ENCODE measurements around the gene LATS2.
"Not testable (repeated sequence)": the region's sequence is repeated elsewhere in the genome, so short reads cannot be mapped to it uniquely, and the experiment has no call there.

LATS2 gene

GRCh38 chr13:20991741-20992520, 69.5 kb downstream of the LATS2 start:
- DNase-seq (ENCODE audit: low spot score) = no peak

DNA sequence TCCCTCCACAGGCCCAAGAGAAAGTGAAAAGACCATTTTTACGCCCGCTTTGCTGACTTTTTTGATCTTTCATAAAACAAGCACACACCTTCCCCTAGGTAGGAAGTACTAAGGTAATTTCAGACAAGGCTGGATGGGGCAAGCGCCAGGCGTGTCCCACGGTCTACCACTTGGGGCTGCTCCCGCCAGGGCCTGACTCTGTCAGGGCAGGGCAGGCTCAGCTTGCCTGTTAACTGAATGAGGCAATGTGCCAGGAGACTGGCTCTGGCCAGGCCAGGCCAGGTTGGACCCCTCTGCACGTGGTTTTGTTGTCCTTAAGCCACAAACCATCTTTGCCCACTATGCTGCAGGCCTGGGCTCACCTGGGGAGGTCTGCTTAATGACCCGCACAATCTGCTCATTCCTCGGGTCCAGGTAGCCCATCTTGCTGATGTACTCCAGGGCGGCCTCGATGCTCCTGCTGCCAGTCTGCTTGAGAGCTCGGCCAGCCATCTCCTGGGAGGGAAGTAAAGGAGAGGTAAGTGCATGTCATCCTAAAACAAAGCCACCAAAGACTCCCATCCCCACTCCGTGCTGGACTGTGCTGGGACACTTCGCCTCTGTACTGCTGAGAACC, 70.4 kb downstream of the LATS2 start:
- no peak for DNase-seq (ENCODE audit: low spot score)

DNA sequence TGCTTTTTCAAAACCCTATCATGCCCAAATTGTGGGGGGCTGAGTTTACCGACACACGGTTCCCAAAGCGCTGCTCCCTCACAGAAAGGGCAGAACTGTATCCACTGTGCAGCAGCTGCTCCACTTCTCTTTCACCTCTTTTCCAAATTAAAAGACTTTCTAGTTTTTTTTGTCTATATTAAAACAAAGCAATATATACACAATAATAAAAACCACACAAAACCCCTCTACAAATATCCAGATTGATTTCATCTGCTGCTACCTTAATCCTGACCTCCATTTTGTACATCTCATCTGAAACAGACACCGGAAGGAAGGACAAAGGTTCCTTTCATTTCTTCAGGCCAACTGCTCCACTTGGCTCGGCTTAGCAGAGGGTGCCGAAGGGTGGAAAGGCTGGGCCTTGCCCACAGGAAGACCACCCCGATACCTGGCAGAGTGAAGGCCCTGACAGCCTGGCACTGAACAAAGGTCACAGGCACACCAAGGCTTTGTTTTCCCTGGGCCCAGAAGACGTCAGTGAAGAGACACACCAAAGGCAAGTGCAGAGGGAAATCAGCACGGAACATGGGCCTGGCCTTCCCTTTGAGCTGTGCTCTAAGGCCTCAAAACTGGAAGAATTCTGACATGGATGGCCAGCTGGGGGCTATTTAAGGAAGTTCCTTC, 71.6 kb downstream of the LATS2 start:
- no peak for DNase-seq (ENCODE audit: low spot score)

DNA sequence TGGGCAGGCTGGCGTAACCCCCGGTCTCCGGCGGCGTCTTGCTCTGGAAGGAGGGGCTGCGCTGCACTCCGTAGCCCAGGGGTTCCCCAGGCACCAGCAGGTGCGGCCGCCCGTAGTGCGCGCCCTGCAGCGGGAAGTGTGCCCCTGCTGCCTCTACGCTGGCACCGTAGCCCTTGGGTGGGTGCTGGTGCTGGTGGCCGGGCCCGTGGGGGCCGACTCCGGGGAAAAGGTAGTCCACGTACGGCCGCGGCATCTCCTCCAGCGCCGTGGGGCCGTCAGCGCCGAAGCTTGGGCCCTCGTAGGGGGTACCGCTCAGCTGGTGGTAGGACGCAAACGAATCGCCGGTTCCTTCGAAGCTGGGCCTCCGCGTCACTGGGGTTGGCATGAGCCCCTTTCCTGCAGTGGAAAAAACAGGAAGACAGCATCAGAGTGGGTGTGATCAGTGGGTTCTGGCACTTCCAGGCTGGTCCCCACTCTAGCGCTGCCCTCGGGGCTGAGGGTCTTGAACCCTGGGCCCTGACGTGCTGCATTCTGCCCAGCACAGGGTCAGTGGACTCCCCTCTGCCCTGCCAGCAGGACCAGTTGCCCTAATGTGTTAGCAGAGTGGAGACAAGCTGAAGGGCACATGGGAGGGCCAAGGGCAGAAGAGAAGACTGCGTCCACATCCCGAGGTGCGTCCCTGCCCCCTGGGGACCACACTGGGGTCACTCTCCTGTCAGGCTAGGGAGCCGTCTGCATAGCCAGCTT, 72.3 kb downstream of the LATS2 start:
- no peak for DNase-seq (ENCODE audit: low spot score)

GRCh38 chr13:20988033-20988908, 73.1 kb downstream of the LATS2 start:
- DNase-seq (ENCODE audit: low spot score) = no peak

DNA sequence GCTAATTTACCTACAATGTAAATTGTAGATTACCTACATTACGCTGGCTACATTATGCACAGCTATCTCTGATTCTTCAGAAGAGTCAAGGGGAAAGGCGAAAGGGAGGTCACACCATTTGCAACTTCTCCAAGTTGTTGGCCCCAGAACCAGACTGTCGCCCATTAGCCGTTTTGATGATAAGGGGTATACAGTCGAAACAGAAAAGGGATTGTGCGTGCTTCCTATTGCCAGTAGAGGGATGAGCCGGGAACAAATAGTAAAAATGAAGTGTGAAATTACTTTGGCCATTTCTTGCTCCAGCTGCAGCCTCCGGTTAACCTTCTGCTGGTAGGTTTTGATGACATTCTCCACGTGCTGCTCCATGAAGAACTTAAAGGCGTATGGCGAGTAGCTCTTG, 73.8 kb downstream of the LATS2 start:
- DNase-seq (ENCODE audit: low spot score) = no peak

DNA sequence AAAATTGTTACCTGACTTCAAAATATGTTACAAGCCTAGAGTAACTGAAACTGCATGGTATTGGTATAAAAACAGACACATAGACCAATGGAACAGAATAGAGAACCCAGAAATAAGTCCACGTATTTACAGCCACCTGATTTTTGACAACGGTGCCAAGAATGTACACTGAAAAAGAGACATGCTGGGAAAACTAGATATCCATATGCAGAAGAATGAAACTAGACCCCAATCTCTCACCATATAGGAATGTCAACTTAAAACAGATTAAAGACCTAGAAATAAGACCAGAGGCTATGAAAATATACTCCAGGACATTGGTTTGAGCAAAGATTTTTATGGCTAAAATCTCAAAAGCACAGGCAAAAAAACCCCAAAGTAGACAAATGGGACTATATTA, 76.5 kb downstream of the LATS2 start:
- DNase-seq (ENCODE audit: low spot score) = no peak

DNA sequence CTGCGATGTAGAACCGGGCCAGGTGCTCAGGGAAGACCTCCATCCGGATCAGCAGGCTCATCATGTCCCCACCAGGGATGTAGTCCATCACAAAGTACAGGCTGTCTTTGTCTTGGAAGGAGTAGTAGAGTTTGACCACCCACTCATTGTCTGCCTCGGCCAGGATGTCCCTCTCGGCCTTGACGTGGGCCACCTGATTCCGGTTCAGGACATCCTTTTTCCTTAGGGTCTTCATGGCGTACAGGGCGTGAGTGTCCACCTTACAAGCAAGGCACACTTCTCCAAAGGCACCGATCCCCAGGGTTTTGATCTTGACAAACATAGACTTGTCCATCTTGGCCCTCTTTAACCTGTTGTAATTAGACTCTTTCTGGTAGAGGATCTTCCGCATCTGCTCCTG, 78.0 kb downstream of the LATS2 start:
- no peak for DNase-seq (ENCODE audit: low spot score)

DNA sequence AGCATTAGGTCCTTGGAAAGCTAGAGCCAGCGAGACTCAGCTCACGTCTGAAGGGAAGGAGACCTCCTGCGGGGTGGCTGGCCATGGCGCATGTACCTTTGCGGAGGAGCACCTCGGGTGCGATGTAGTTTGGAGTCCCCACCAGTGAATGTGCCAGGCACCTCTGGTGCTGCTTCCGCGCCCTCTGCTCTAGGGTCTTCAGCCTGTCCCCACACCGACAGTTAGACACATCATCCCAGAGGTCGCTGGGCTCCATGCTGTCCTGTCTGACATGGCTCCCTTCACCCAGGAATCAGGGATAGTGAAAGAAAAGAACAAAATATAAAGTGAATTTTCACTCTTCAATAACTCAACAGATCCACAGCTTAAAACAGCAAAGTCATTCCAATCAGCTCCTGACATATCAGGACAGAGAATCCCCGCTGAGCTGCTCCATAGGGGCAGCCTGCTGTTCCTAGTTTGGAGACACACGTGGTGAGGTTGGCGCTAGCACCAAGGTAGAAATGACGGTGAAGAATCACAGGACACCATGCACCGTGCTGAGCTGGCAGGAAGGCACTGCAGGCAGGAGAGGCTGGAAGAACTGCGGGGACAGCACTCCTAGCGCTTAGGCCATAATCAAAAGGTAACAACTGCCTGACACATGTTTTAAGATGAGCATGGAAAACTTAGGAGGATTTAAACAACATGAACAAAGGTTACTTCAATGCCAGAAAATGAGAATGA, 79.9 kb downstream of the LATS2 start:
- DNase-seq (ENCODE audit: low spot score) = no peak

DNA sequence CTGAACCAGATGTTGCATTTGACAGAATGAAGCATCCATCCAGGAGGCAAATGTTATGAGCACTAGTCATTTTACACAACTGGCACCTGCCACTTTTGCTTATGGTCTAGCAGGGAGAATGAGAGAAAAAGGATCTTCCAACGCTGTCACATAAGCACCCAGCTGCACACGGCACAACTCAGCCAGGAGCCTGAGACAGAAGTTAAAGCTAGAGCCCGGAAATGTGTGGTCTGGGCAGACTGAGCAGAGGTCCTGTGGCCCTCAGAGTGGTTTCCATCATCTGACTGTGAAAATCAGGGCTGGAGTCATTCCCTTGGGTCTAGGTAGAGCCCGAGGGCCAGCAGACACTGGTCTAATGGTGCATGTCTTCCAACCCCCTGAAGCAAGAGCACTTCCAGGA, 80.5 kb downstream of the LATS2 start:
- no peak for DNase-seq (ENCODE audit: low spot score)

DNA sequence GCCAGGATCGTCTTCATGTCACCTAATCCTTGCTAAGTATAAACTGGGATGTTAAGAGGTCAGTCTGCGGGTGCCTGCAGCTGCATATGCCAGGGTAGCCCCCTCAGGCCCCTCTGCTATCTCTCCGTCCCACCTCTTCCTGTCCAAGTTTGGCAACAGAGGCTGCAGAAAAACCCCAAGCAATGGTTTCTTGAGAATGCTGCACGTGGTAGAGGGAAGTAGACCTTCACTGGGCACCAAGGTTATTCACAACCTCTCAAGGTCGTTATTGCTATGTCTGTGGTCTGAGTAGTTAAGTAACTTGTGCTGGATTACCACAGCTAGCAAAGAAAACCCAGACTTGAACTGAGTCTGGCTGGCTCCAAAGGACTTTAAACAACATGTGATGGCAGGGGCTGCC, 81.0 kb downstream of the LATS2 start:
- DNase-seq (ENCODE audit: low spot score) = no peak

- DNase-seq (ENCODE audit: low spot score) = no peak
These were observed 84.0 kb downstream of the LATS2 start for GRCh38 chr13:20977394-20977793.

DNA sequence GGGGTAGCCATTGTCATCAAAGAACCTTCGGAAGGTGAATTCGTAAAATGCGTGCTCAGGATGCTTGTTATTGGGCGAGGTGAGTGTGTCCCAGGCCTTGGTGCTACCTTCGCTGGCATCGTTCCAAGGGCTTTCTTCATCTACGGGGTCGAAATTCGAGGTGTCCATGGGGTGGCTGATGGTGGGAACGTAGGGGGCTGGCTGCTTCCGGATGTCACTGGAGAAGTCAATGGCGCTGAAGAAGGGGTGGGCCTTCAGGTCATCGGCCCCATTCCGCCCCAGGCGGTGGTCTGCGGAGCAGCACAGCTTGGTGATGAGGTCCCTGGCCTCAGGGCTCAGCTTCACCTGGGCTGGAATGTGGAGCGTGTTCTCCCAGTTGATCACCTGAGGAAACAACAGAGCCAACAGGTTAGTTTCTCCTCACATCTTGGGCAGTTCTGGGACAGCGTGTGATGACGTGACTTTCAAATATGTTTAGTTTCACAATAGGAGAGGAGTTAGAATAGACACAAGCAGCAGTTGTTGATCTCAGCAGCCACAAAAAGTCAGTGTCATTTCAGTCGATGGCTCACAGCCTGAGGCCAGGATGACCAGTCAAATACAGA, 86.3 kb downstream of the LATS2 start:
- no peak for DNase-seq (ENCODE audit: low spot score)

DNA sequence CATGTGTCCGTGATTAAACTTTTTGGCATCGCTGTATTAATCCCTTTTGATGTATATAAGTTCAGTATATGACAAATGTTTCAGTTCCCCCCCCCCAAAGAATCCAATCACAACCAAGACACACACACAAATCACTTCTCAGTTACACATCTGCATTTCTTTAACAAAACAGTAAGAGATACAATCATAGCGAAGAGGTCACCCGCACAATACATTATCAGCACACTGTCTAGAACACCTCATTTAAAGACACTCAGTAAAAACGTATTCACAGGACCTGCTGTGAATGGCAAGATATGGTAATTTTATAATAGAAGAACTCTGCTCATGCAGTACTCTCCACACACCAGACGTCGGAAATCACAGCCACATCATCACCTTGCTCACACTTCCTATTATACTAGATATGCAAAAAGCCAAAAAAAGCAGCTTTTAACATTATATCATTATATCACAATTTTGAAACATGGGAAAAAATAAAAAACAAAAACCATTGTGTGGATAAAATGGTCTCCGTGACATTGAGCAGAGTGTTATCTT, 87.4 kb downstream of the LATS2 start:
- DNase-seq (ENCODE audit: low spot score) = no peak

DNA sequence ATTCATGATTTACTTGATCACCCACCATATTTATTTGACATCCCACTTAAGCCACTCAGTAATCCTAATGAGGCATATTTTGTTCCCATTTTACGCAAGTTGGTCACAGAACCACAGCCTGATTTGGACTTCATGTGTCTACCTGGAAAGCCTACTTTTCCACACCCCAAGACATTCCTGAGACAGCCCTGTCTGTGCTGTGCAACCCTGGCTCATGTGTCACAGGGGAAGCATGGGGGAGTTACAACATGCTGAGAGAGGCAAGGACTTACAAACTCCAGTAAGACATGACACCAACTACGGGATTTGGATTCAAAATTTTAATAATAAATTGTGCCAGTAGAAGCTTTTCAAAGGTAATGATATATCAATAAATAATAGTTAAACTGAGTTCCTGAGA, 88.7 kb downstream of the LATS2 start:
- DNase-seq (ENCODE audit: low spot score) = no peak

DNA sequence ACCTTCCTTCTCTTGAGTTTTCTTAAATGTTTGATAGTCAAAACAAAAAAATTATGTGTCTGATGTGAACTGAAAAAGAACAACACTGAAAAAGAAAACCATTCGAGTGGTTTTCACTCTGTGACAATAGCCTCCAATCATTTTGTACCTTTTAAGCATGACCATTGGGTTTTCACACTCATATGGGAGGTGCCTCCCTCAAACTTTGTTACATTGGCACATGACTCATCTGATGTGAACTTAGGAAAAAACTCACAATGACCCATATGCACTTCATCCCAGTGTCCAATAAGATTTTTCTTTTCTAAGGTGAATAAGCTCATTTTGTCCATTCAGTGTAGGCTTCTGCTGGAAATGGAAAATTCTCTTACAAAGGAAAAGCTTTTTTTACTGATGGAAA, 92.2 kb downstream of the LATS2 start:
- DNase-seq (ENCODE audit: low spot score) = no peak

DNA sequence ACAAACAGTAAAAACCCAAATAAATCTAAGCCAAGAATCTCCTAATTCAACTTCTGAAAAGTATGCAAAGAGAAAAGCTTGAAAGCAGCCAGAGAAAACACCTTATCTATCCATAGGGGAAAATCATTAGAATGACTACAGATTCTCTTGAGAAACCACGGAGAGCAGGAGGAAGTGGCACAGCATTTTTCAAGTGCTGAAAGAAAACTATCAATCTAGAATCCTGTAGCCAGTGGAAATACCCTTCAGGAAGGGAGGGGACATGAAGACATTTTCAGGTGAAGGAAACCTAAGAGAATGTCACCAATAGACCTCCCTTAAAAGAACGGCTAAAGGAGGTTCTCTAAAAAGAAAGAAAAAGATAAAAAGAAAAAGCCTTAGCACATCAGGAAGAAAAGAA, 92.6 kb downstream of the LATS2 start:
- no peak for DNase-seq (ENCODE audit: low spot score)

GRCh38 chr13:20967340-20967739, 94.0 kb downstream of the LATS2 start:
- no peak for DNase-seq (ENCODE audit: low spot score)

GRCh38 chr13:20964904-20965303, 96.5 kb downstream of the LATS2 start:
- no peak for DNase-seq (ENCODE audit: low spot score)

GRCh38 chr13:20961663-20962062, 99.7 kb downstream of the LATS2 start:
- DNase-seq (ENCODE audit: low spot score) = not testable (repeated sequence)
